DND-41 (cell line): Measurements from ENCODE around the gene ASIC5.

Source experiments
- ATAC-seq: fragments of 200-7000 bp; cut with Tn5 transposase; 3 replicates; pipeline ENCODE4 v1.9.1; 2021; ENCODE audit warnings: low read depth; ENCODE audit not compliant: insufficient read depth
- DNase-seq: peaks from one replicate; pipeline ENCODE4 v3.0.0-alpha.2; 2020
- H2AFZ ChIP-seq: 2 replicates; pipeline ENCODE4 v1.6.0; 2012; ENCODE audit warnings: low read depth, low read length
- H3K27ac ChIP-seq: 2 replicates; pipeline ENCODE4 v1.5.1; 2012; ENCODE audit warnings: low read length, inconsistent platforms
- H3K27me3 ChIP-seq: fragments of 200-600 bp; sonication (generic); 2 replicates; pipeline ENCODE4 v1.6.0; 2012; ENCODE audit warnings: low read length, mild to moderate bottlenecking, inconsistent platforms; ENCODE audit not compliant: insufficient read depth, poor library complexity
- H3K36me3 ChIP-seq: 2 replicates; pipeline ENCODE4 v1.5.1; 2012; ENCODE audit warnings: low read length, inconsistent platforms; ENCODE audit not compliant: insufficient read depth
- H3K4me1 ChIP-seq: 2 replicates; pipeline ENCODE4 v1.5.1; 2012; ENCODE audit warnings: mild to moderate bottlenecking, low read length; ENCODE audit not compliant: insufficient read depth
- H3K4me2 ChIP-seq: 2 replicates; pipeline ENCODE4 v1.6.0; 2012; ENCODE audit warnings: mild to moderate bottlenecking, moderate library complexity, low read length, inconsistent platforms; ENCODE audit not compliant: insufficient read depth
- H3K4me3 ChIP-seq, 2 experiments: fragments of 200-600 bp in 1 of 2; shearing (Covaris generic) in 1 of 2; 2 replicates each; pipeline ENCODE4 v1.5.1; 2012 to 2016; ENCODE audit warnings: inconsistent platforms in 2 of 2, low read length in 2 of 2, mild to moderate bottlenecking in 2 of 2, low read depth in 1 of 2, moderate library complexity in 1 of 2
- H3K79me2 ChIP-seq: 2 replicates; pipeline ENCODE4 v1.6.0; 2012; ENCODE audit warnings: low read length, inconsistent platforms; ENCODE audit not compliant: insufficient read depth
- H3K9ac ChIP-seq: 2 replicates; pipeline ENCODE4 v1.6.0; 2012; ENCODE audit warnings: low read depth, mild to moderate bottlenecking, inconsistent platforms, low read length, moderate library complexity
- H3K9me3 ChIP-seq: 2 replicates; pipeline ENCODE4 v1.5.1; 2012; ENCODE audit warnings: low read length, moderate library complexity, mild to moderate bottlenecking, inconsistent platforms; ENCODE audit not compliant: insufficient read depth, severe bottlenecking
- H4K20me1 ChIP-seq: 2 replicates; pipeline ENCODE4 v1.6.0; 2012; ENCODE audit warnings: low read length; ENCODE audit not compliant: insufficient read depth
- EZH2 ChIP-seq: IDR thresholded peaks from 3 replicates; pipeline ENCODE4 v1.6.1; 2012; ENCODE audit warnings: borderline replicate concordance, low read depth, mild to moderate bottlenecking, moderate library complexity, low read length, inconsistent platforms; ENCODE audit not compliant: severe bottlenecking
- TF ChIP-seq, protein P1 (sequence below): IDR thresholded peaks from 2 replicates; pipeline ENCODE4 v1.5.1; 2012; ENCODE audit warnings: borderline replicate concordance, low read length, moderate library complexity, mild to moderate bottlenecking; ENCODE audit not compliant: poor library complexity, severe bottlenecking; ENCODE audit errors: extremely low read depth

The ASIC5 gene

DNA sequence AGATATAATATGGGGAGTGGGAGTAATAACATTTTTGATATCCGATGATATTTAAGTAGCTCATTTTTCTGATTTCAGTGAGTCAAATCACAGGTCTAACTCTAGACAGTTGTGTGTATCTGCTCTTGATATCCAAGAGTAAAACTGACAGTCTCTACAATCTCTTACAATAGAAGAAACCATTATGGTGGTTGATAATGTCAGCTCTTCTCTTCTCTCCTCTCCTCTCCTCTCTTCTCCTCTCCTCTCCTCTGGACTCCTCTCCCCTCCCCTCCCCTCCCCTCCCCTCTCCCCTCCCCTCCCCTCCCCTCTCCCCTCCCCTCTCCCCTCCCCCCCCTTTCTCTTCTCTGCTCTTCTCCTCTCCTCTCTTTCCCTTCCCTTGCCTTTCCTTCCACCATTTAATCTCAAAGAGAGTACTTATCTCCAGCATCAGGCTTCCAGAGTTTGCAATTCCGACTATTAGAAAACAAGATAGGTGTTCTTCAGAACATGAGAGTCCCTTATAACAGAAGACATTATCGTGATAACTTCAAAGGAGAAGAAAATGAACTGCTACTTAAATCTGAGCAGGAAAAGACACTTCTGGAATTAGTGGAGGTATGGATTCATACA is 43.6 kb upstream of the ASIC5 start:
- no peak for TF ChIP-seq EZH2
- TF ChIP-seq, protein P1, sequence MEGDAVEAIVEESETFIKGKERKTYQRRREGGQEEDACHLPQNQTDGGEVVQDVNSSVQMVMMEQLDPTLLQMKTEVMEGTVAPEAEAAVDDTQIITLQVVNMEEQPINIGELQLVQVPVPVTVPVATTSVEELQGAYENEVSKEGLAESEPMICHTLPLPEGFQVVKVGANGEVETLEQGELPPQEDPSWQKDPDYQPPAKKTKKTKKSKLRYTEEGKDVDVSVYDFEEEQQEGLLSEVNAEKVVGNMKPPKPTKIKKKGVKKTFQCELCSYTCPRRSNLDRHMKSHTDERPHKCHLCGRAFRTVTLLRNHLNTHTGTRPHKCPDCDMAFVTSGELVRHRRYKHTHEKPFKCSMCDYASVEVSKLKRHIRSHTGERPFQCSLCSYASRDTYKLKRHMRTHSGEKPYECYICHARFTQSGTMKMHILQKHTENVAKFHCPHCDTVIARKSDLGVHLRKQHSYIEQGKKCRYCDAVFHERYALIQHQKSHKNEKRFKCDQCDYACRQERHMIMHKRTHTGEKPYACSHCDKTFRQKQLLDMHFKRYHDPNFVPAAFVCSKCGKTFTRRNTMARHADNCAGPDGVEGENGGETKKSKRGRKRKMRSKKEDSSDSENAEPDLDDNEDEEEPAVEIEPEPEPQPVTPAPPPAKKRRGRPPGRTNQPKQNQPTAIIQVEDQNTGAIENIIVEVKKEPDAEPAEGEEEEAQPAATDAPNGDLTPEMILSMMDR = no peak

DNA sequence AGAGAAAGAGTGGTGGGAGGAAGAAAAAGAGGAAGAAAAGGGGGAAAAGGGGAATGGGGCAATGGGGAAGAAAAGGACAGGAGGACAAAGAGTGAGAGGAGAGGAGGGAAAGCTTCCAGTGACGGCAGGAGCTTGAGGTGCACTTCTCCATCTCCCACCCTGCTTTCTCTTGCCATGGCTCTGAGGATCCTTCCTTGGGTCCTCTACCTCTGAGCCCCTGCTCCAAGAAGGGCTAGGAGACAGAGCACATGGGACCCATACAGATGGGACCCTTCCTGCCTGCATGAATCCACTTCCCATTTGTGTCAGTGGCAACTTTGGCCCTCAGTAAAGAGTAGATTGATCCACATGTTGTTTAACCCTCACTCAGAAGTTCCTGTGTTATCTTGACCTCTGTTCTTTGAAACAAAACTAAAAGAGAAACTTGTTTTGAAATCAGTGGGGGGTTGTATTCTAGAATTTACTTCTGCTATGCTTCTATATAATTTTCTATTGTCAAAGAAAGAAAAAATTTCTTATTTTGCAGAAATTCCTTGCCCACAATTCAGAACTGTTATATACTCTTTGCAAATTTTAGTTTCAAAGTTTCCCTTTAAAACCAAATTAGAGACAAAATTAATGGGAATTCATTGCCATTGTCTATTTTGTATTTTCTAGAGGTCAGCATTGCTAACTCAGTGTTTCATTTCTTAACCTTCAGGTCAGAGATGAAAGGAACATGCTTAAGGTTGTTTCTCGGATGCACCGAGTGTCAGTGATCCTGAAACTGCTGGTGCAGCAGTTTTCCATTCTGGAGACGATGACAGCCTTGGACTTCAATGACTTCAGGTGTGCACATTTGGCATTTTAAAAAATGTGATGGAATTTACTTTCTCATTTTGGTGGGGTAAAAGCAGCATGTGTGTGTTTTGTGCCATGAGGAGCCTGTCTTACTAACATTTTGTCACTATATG is 42.4 kb upstream of the ASIC5 start:
- no peaks in the 10 kb centered on the region for H3K9me3 ChIP-seq
- no peaks in the 10 kb centered on the region for H4K20me1 ChIP-seq
- H3K4me3 ChIP-seq = no peak overlapping the region
- no peaks in the 10 kb centered on the region for H3K27me3 ChIP-seq
- no peaks in the 10 kb centered on the region for H3K4me1 ChIP-seq
- H3K79me2 ChIP-seq = no peaks in the 10 kb centered on the region
- H2AFZ ChIP-seq = no peak overlapping the region
- no peak overlapping the region for H3K9ac ChIP-seq
- TF ChIP-seq, protein P1 = no peak
- no peak for TF ChIP-seq EZH2
- no peak overlapping the region for H3K4me2 ChIP-seq
- no peaks in the 10 kb centered on the region for H3K36me3 ChIP-seq
- no peak overlapping the region for H3K27ac ChIP-seq
- ATAC-seq = no peak
- DNase-seq = no peak

More for the DNA sequence above, 43.6 kb upstream of the ASIC5 start:
- Histone ChIP-seq H3K9me3 (no peaks in the 10 kb centered on the region), H3K79me2 (no peaks in the 10 kb centered on the region), H3K4me2 (no peak overlapping the region), H3K27ac (no peak overlapping the region), H3K4me1 (no peaks in the 10 kb centered on the region), H3K27me3 (no peaks in the 10 kb centered on the region), H2AFZ (no peak overlapping the region), H4K20me1 (no peaks in the 10 kb centered on the region), H3K4me3 (no peak overlapping the region), H3K36me3 (no peaks in the 10 kb centered on the region), H3K9ac (no peak overlapping the region)
- DNase-seq (no peak), ATAC-seq (no peak)

DNA sequence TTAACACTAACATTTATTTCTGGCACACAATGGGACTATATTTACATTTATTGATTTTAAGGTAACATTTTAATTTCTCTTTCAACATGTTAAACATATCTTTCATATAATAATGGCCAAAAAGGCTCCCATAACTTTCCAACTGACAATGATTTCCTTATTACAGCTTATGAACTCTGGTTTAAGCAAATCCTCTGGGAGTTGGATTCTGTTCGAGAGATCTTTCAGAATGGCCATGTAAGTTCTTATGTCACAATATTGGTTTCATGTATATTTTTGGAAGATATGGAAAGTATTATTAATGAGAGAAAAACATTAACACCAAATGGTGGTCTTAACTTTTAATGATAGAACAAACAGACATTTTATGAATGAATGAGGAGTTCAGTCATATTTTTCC is 41.5 kb upstream of the ASIC5 start:
- Histone ChIP-seq H3K79me2 (no peaks in the 10 kb centered on the region), H3K9me3 (no peaks in the 10 kb centered on the region), H3K4me3 (no peak overlapping the region), H3K4me1 (no peaks in the 10 kb centered on the region), H3K36me3 (no peaks in the 10 kb centered on the region), H3K27ac (no peak overlapping the region), H3K4me2 (no peak overlapping the region), H2AFZ (no peak overlapping the region), H4K20me1 (no peaks in the 10 kb centered on the region), H3K9ac (no peak overlapping the region), H3K27me3 (no peaks in the 10 kb centered on the region)
- no peak for ATAC-seq
- TF ChIP-seq, protein P1 = no peak
- no peak for TF ChIP-seq EZH2
- no peak for DNase-seq
